ENCODE measurements around the gene CDK1. TPM values are rescaled to one million over a fixed set of nuclear protein-coding genes. Genes with fewer than 3 reads are reported as not detected.

The CDK1 gene
- total RNA-seq, 1 experiment from 2014 or later: 137 TPM

DNA sequence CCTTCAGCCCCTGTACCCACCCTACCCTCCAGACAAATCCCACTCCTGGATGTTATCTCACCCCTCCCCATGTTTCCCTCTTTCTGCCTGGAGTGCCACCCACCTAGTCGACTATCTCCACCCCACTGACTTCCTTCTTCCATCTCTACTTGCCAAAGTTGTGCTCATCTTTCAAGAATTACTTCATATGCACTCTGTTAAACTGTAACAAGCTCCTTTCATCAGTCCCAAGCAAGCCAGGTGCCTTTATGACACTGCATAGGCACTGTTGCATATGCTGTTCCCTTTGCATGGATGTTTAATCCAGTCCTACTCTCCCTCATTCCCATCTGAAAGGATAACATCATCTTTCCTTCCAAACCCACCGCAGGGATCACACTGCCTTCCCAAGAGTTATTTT lies 8.9 kb upstream of the CDK1 start:
- BruUV-seq (replicated peaks): no TSS peak
- H3K4me3 ChIP-seq: no peak overlapping the region
- CTCF ChIA-PET: interaction anchor here (1.0 to 2.2 kb wide), 2 partner anchors 9 to 119 kb away, joined by 3 to 4 read pairs; partner anchors contain the start of gene CDK1
- H3K4me2 ChIP-seq: no peak overlapping the region
- no peaks in the 10 kb centered on the region for H4K20me1 ChIP-seq (ENCODE audit: insufficient read depth)
- no peaks in the 10 kb centered on the region for H3K9me2 ChIP-seq (ENCODE audit: insufficient read depth)
- no peak overlapping the region for H2AFZ ChIP-seq
- POLR2A ChIA-PET (ENCODE audit: unreplicated experiment): no interaction called here
- no peaks in the 10 kb centered on the region for H3K79me2 ChIP-seq (ENCODE audit: low read depth)
- no peaks in the 10 kb centered on the region for H3F3A ChIP-seq (ENCODE audit: insufficient read depth, low read depth)
- no peaks in the 10 kb centered on the region for H3K36me3 ChIP-seq (ENCODE audit: low read depth)
- H3K9me3 ChIP-seq (ENCODE audit: insufficient read depth, low read depth): no peaks in the 10 kb centered on the region
- intact Hi-C loops (cut with micrococcal nuclease; ENCODE audit: unreplicated experiment): loop anchor here (1.0 to 5.0 kb wide), 2 partner anchors 222 to 325 kb away; no protein-coding TSS in a partner anchor
- TF ChIP-seq, protein P1, sequence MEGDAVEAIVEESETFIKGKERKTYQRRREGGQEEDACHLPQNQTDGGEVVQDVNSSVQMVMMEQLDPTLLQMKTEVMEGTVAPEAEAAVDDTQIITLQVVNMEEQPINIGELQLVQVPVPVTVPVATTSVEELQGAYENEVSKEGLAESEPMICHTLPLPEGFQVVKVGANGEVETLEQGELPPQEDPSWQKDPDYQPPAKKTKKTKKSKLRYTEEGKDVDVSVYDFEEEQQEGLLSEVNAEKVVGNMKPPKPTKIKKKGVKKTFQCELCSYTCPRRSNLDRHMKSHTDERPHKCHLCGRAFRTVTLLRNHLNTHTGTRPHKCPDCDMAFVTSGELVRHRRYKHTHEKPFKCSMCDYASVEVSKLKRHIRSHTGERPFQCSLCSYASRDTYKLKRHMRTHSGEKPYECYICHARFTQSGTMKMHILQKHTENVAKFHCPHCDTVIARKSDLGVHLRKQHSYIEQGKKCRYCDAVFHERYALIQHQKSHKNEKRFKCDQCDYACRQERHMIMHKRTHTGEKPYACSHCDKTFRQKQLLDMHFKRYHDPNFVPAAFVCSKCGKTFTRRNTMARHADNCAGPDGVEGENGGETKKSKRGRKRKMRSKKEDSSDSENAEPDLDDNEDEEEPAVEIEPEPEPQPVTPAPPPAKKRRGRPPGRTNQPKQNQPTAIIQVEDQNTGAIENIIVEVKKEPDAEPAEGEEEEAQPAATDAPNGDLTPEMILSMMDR (conservative IDR thresholded peaks at IDR 0.05): no peak
- TF ChIP-seq EZH2 (IDR thresholded peaks at IDR 0.05; ENCODE audit: low read depth): no peak
- H3K27ac ChIP-seq: no peak overlapping the region
- DNase-seq: no peak
- H3K4me1 ChIP-seq (replicated peaks; ENCODE audit: insufficient read depth): no peaks in the 10 kb centered on the region
- no peaks in the 10 kb centered on the region for H3K27me3 ChIP-seq (ENCODE audit: insufficient read depth, low read depth)

DNA sequence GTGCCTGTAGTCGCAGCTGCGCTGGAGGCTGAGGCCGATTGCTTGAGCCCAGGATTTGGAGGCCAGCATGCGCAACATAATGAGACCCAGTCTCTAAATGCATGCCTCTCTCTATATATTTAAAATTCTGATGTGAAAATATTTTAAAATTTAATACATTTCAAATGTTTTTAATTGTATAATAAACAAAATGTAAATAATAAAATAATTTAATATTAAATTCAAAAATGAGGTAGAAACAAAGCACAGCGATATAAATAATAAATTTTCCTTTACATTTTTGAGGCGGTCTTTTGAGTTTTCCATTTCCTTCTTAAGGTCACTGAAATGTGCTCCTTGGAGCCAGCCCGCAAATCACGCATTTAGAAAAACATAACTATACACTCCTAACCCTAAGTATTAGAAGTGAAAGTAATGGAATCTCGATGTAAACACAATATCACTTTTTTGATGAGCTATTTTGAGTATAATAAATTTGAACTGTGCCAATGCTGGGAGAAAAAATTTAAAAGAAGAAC lies 523 bp upstream of the CDK1 start:
- DNase-seq: no peak
- no peaks in the 10 kb centered on the region for H3K9me2 ChIP-seq (ENCODE audit: insufficient read depth)
- ChIA-PET CTCF (interaction anchor here (1.0 kb wide), 1 partner anchor 8 kb away, joined by 3 read pairs; no protein-coding TSS in a partner anchor), POLR2A (ENCODE audit: unreplicated experiment) (interaction anchor here (0.5 to 0.7 kb wide), 3 partner anchors 24 to 351 kb away, joined by 3 read pairs; no protein-coding TSS in a partner anchor)
- H3K36me3 ChIP-seq (ENCODE audit: low read depth): peaks cover 17% of the 10 kb centered on the region
- TF ChIP-seq EZH2 (IDR thresholded peaks at IDR 0.05; ENCODE audit: low read depth): no peak
- TF ChIP-seq, protein P1 (conservative IDR thresholded peaks at IDR 0.05): no peak
- H3K79me2 ChIP-seq (ENCODE audit: low read depth): peaks cover 44% of the 10 kb centered on the region
- H3K27ac ChIP-seq: peak overlapping the region; percentile 52; the same call in 1 of the 2 replicates
- peaks cover 14% of the 10 kb centered on the region; the same call in 1 of the 2 replicates for H4K20me1 ChIP-seq (ENCODE audit: insufficient read depth)
- no peaks in the 10 kb centered on the region for H3K9me3 ChIP-seq (ENCODE audit: insufficient read depth, low read depth)
- H3K27me3 ChIP-seq (ENCODE audit: insufficient read depth, low read depth): no peaks in the 10 kb centered on the region
- intact Hi-C loops (cut with micrococcal nuclease; ENCODE audit: unreplicated experiment): loop anchor here (2.0 to 10.0 kb wide), 2 partner anchors 45 to 543 kb away; no protein-coding TSS in a partner anchor
- H3K4me3 ChIP-seq: peak overlapping the region; percentile 91; the same call in 1 of the 2 replicates
- peak overlapping the region; percentile 87 for H3K4me2 ChIP-seq
- H3K4me1 ChIP-seq (replicated peaks; ENCODE audit: insufficient read depth): peaks cover 28% of the 10 kb centered on the region
- peak overlapping the region; percentile 86 for H2AFZ ChIP-seq
- H3F3A ChIP-seq (ENCODE audit: insufficient read depth, low read depth): peaks cover 6% of the 10 kb centered on the region; the same call in 1 of the 2 replicates
- TSS peak; percentile 90 for BruUV-seq (replicated peaks)

- no peak for DNase-seq
- Histone ChIP-seq H3K9me2 (ENCODE audit: insufficient read depth) (no peaks in the 10 kb centered on the region), H3K79me2 (ENCODE audit: low read depth) (peaks cover 59% of the 10 kb centered on the region), H3K4me1 (replicated peaks; ENCODE audit: insufficient read depth) (peaks cover 32% of the 10 kb centered on the region), H3K9me3 (ENCODE audit: insufficient read depth, low read depth) (no peaks in the 10 kb centered on the region), H3K4me2 (peak overlapping the region; percentile 96), H4K20me1 (ENCODE audit: insufficient read depth) (peaks cover 14% of the 10 kb centered on the region; the same call in 1 of the 2 replicates), H2AFZ (peak overlapping the region; percentile 87), H3F3A (ENCODE audit: insufficient read depth, low read depth) (peaks cover 6% of the 10 kb centered on the region; the same call in 1 of the 2 replicates), H3K4me3 (peak overlapping the region; percentile 91), H3K36me3 (ENCODE audit: low read depth) (peaks cover 31% of the 10 kb centered on the region), H3K27ac (no peak overlapping the region), H3K27me3 (ENCODE audit: insufficient read depth, low read depth) (no peaks in the 10 kb centered on the region)
- BruUV-seq (replicated peaks): TSS peak; percentile 46
- TF ChIP-seq, protein P1 (conservative IDR thresholded peaks at IDR 0.05): no peak
- no peak for TF ChIP-seq EZH2 (IDR thresholded peaks at IDR 0.05; ENCODE audit: low read depth)
- ChIA-PET POLR2A (ENCODE audit: unreplicated experiment) (interaction anchor here (0.5 kb wide), 1 partner anchor 534 kb away, joined by 6 read pairs; no protein-coding TSS in a partner anchor), CTCF (interaction anchor here (0.6 kb wide), 1 partner anchor 998 kb away, joined by 3 read pairs; no protein-coding TSS in a partner anchor)
- intact Hi-C loops (cut with micrococcal nuclease; ENCODE audit: unreplicated experiment): loop anchor here (2.0 to 10.0 kb wide), 2 partner anchors 46 to 544 kb away; no protein-coding TSS in a partner anchor
These were observed 906 bp downstream of the CDK1 start for GRCh38 chr10:60778971-60779796.
